OCI-LY7 (cell line): ENCODE results near the gene SLC30A7.

Experiments
- EZH2phosphoT487 ChIP-seq: fragments of 200-600 bp; sonication (generic); IDR thresholded peaks from 2 replicates; pipeline ENCODE4 v1.6.1; 2018; ENCODE audit warnings: low read depth, borderline replicate concordance, mild to moderate bottlenecking, mixed run types, antibody characterized with exemption, low read length, moderate library complexity, mixed read lengths
- TF ChIP-seq, protein P1 (sequence below): fragments of 200-600 bp; sonication (generic); conservative IDR thresholded peaks from 2 replicates; pipeline ENCODE4 v1.5.1; 2014; ENCODE audit warnings: mild to moderate bottlenecking, antibody characterized with exemption, low read length, moderate library complexity, mixed read lengths

DNA sequence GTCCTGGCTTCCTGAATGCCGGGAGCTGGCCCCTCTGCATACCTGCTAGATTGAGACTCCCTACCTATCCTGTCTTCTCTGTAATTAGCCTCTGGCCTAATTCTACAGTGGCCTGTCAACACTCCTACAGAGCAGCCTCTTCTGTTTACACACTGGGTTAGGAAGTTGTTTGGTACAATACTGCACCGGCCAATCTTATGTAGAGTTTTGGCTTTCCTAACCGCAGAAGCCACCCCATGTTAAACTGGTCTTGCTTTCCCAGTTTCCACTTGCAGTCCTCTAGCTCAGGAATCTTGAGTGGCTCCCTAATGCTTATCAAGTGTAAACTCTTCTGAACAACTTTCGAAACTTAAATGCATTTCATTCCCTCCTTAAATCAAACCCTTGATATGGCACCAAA lies 86.9 kb downstream of the SLC30A7 start:
- TF ChIP-seq, protein P1, sequence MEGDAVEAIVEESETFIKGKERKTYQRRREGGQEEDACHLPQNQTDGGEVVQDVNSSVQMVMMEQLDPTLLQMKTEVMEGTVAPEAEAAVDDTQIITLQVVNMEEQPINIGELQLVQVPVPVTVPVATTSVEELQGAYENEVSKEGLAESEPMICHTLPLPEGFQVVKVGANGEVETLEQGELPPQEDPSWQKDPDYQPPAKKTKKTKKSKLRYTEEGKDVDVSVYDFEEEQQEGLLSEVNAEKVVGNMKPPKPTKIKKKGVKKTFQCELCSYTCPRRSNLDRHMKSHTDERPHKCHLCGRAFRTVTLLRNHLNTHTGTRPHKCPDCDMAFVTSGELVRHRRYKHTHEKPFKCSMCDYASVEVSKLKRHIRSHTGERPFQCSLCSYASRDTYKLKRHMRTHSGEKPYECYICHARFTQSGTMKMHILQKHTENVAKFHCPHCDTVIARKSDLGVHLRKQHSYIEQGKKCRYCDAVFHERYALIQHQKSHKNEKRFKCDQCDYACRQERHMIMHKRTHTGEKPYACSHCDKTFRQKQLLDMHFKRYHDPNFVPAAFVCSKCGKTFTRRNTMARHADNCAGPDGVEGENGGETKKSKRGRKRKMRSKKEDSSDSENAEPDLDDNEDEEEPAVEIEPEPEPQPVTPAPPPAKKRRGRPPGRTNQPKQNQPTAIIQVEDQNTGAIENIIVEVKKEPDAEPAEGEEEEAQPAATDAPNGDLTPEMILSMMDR = no peak
- TF ChIP-seq EZH2phosphoT487 = no peak
